Measurements from ENCODE around the gene ZBTB7C. TPM values are rescaled to one million over a fixed set of nuclear protein-coding genes. Genes with fewer than 3 reads are reported as not detected.
"Not testable (repeated sequence)": the region's sequence is repeated elsewhere in the genome, so short reads cannot be mapped to it uniquely, and the experiment has no call there.

The ZBTB7C gene
- 10 to 100 TPM; 14.8 to 18.7 (median 17.2) TPM for polyA plus RNA-seq (ENCODE audit: insufficient read length in 4 of 4)

- no peak for DNase-seq (ENCODE audit: low read depth in 4 of 4, low spot score in 3 of 4)
Observed at GRCh38 chr18:48408727-48409590, at the start of gene ZBTB7C. ZBTB7C (minus strand) TSS chr18:48409383.

GRCh38 chr18:48456838-48457237 lies 47.7 kb upstream of the ZBTB7C start:
- DNase-seq (ENCODE audit: low read depth in 4 of 4, low spot score in 3 of 4), result no peak

GRCh38 chr18:48455555-48456478 lies 46.6 kb upstream of the ZBTB7C start:
- peak in 1 of 4 donors; percentile 31 for DNase-seq (ENCODE audit: low read depth in 4 of 4, low spot score in 3 of 4)

- DNase-seq (ENCODE audit: low read depth in 4 of 4, low spot score in 3 of 4), result peak in 1 of 4 donors; percentile 33
Observed at GRCh38 chr18:48454261-48454757, 45.1 kb upstream of the ZBTB7C start.

GRCh38 chr18:48453330-48454066 lies 44.3 kb upstream of the ZBTB7C start:
- DNase-seq (ENCODE audit: low read depth in 4 of 4, low spot score in 3 of 4), result no peak

- no peak for DNase-seq (ENCODE audit: low read depth in 4 of 4, low spot score in 3 of 4)
Observed at GRCh38 chr18:48452861-48453323, 43.7 kb upstream of the ZBTB7C start.

- DNase-seq (ENCODE audit: low read depth in 4 of 4, low spot score in 3 of 4), result no peak
Observed at GRCh38 chr18:48450685-48451084, 41.5 kb upstream of the ZBTB7C start.

- DNase-seq (ENCODE audit: low read depth in 4 of 4, low spot score in 3 of 4), result peak; percentile 65 to 72 (median 69)
Observed at GRCh38 chr18:48446582-48447225, 37.5 kb upstream of the ZBTB7C start.

GRCh38 chr18:48445540-48445939 lies 36.4 kb upstream of the ZBTB7C start:
- DNase-seq (ENCODE audit: low read depth in 4 of 4, low spot score in 3 of 4), result peak in 2 of 4 donors; percentile 44 to 54

GRCh38 chr18:48442761-48443160 lies 33.6 kb upstream of the ZBTB7C start:
- no peak for DNase-seq (ENCODE audit: low read depth in 4 of 4, low spot score in 3 of 4)

- DNase-seq (ENCODE audit: low read depth in 4 of 4, low spot score in 3 of 4), result peak in 1 of 4 donors; percentile 29
Observed at GRCh38 chr18:48441405-48441881, 32.3 kb upstream of the ZBTB7C start.

- no peak for DNase-seq (ENCODE audit: low read depth in 4 of 4, low spot score in 3 of 4)
Observed at GRCh38 chr18:48440924-48441323, 31.7 kb upstream of the ZBTB7C start.

GRCh38 chr18:48436907-48437306 lies 27.7 kb upstream of the ZBTB7C start:
- DNase-seq (ENCODE audit: low read depth in 4 of 4, low spot score in 3 of 4), result no peak

- not testable (repeated sequence) for DNase-seq (ENCODE audit: low read depth in 4 of 4, low spot score in 3 of 4)
Observed at GRCh38 chr18:48434382-48434781, 25.2 kb upstream of the ZBTB7C start.

- no peak for DNase-seq (ENCODE audit: low read depth in 4 of 4, low spot score in 3 of 4)
Observed at GRCh38 chr18:48433541-48433940, 24.4 kb upstream of the ZBTB7C start.

- DNase-seq (ENCODE audit: low read depth in 4 of 4, low spot score in 3 of 4), result no peak
Observed at GRCh38 chr18:48430150-48430549, 21.0 kb upstream of the ZBTB7C start.

GRCh38 chr18:48428475-48429177 lies 19.4 kb upstream of the ZBTB7C start:
- DNase-seq (ENCODE audit: low read depth in 4 of 4, low spot score in 3 of 4), result no peak

GRCh38 chr18:48422947-48423378 lies 13.8 kb upstream of the ZBTB7C start:
- DNase-seq (ENCODE audit: low read depth in 4 of 4, low spot score in 3 of 4), result no peak
